DND-41 (cell line): ENCODE measurements around the gene ITPR3.

ENCODE experiments used
- EZH2 ChIP-seq: IDR thresholded peaks from 3 replicates; pipeline ENCODE4 v1.6.1; 2012; ENCODE audit warnings: borderline replicate concordance, low read depth, mild to moderate bottlenecking, moderate library complexity, low read length, inconsistent platforms; ENCODE audit not compliant: severe bottlenecking
- TF ChIP-seq, protein P1 (sequence below): IDR thresholded peaks from 2 replicates; pipeline ENCODE4 v1.5.1; 2012; ENCODE audit warnings: borderline replicate concordance, low read length, moderate library complexity, mild to moderate bottlenecking; ENCODE audit not compliant: poor library complexity, severe bottlenecking; ENCODE audit errors: extremely low read depth

DNA sequence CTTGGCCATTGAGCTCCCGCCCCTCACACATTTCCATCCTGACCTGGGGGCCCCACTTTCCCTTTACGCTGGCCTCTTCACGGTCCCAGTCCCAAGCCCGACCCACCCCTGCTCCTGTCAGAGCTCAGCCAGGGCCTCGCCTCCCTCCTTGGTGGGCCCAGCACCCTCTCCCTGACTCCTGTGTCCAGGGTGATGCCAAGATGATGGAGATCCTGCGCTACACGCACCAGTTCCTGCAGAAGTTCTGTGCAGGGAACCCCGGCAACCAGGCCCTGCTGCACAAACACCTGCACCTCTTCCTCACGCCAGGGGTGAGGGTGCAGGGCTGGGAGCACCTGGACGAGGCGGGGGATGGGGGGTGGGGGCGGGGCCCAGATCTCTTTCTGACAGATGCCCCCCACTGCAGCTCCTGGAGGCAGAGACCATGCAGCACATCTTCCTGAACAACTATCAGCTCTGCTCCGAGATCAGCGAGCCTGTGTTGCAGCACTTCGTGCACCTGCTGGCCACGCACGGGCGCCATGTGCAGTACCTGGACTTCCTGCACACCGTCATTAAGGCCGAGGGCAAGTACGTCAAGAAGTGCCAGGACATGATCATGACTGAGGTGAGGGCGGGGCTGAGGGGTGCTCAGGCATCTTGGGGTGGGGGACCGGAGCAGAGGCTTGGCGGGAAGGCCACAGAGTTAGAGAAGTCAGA is 57.3 kb downstream of the ITPR3 start:
- TF ChIP-seq, protein P1, sequence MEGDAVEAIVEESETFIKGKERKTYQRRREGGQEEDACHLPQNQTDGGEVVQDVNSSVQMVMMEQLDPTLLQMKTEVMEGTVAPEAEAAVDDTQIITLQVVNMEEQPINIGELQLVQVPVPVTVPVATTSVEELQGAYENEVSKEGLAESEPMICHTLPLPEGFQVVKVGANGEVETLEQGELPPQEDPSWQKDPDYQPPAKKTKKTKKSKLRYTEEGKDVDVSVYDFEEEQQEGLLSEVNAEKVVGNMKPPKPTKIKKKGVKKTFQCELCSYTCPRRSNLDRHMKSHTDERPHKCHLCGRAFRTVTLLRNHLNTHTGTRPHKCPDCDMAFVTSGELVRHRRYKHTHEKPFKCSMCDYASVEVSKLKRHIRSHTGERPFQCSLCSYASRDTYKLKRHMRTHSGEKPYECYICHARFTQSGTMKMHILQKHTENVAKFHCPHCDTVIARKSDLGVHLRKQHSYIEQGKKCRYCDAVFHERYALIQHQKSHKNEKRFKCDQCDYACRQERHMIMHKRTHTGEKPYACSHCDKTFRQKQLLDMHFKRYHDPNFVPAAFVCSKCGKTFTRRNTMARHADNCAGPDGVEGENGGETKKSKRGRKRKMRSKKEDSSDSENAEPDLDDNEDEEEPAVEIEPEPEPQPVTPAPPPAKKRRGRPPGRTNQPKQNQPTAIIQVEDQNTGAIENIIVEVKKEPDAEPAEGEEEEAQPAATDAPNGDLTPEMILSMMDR: no peak
- TF ChIP-seq EZH2: no peak
